NCI-H1436 treated with DMSO at 0.1 percent for 48 hours (cell line): ENCODE results near the gene KHNYN.
"Not testable (repeated sequence)": the region's sequence is repeated elsewhere in the genome, so short reads cannot be mapped to it uniquely, and the experiment has no call there.

ENCODE experiments used
- DNase-seq: peaks from one replicate; lab custom pipeline; 2025; lab: John Stamatoyannopoulos, UW

KHNYN gene

GRCh38 chr14:24437736-24438067, 7.9 kb downstream of the KHNYN start:
- no peak for DNase-seq

- DNase-seq = no peak
These were observed 8.7 kb downstream of the KHNYN start for GRCh38 chr14:24438223-24439097.

DNA sequence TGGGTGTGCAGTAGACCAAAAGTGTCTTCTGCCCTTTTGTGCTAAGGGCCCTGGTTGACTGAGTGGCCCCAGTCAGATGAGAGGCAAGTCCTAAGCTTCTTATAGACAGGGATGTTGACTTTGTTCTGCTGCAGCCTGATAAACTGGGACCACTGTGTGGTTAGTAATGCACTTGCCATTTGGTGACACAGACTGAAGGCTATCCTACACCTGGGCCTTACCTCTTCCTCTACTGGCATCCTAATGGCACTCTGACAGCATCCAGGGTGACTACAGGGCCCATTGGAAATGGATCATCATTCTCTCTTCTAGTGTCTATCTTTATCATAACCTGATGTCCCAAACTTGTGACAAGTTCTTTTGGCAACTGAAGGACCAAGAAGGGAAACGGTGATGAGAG, 9.5 kb downstream of the KHNYN start:
- DNase-seq = no peak

DNA sequence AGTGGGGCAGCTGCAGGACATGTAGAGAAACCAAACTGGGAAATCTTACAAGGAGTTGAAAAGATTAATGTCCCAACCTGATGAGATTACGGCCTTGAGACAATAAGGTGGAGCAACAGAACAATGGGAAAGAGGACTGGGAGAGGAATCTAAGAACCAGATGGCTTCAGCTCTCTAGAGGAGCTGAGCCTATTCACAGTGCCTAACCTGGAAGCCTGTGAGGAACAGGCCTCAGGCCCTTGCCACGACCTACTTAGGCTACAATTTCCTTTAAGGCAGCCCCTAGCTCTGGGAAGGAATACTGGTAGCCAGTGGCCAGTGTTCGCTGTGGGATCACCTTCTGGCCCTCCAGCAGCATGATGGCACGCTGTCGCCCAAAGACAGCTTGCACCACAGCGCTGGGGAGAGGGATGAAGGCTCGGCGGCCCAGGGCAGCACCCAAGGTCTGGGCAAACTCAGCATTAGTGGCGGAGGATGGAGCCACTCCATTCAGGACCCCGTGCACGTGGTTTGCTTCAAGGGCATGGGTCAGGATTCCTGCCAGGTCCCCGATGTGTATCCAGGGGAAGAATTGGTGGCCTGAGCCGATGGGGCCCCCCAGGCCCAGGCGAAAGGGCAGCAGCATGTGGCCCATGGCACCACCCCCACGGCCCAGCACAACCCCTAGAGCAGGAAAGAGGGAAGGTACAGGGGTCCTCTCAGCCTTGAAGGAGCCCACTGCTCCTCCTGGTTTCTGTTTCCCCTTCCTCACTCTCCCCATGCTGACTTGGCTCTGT, 10.3 kb downstream of the KHNYN start:
- DNase-seq = no peak

DNA sequence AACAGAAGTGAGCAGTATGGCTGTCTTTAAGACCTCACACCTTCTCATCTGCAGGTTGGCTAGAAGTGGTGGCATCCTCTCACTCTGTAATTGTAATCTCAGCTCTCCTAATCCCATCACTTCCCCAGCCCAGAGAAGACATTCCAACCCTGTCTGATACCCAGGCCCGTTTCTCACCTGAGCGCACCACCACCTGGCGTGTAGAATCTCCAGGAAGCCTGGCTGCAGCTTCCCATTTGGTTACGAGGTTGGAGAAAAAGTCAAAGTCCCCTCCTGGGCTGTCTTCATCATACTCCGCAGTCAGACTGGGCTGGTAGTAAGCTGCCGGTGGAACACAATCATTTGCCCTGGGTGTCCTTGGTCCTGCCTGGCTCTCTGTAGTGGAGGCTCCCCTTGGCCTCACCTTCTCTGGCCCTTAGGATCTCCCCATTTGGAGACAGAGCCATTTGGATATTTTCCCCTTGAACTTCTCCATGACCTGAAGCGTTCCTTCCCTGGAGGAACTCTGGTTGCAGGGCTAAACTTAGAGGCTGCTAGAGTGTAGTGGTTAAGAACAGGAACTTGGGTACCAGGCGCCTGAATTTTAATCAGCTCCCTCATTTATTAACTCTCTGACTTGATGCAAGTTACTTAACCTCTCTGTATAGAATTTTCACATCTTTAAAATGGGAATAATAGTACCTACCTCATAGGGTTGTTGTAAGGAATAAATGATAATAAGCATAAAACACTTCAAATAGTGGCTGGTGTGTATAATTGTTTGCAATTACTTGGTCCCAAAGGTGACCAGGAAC, 11.0 kb downstream of the KHNYN start:
- DNase-seq = no peak

DNA sequence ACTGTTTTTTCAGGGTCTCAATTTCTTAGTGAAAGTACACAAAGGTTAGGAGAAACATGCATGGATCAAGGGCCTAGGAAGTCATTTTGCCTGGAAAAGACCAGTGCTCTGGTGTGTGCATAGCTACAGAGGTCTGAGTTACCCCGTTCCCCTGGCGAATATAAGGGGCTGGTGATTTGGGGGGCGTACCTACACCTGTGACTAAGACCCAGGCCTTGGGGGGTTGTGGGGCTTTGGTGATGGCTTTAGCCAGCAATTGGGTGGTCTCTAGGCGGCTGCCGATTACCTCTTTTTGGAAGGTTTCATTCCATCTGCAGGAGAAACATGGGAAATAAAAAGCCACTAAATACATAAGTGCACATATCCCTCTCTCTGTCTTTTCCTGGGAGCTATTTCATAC, 11.7 kb downstream of the KHNYN start:
- no peak for DNase-seq

GRCh38 chr14:24441904-24442239, 12.1 kb downstream of the KHNYN start:
- DNase-seq = no peak

DNA sequence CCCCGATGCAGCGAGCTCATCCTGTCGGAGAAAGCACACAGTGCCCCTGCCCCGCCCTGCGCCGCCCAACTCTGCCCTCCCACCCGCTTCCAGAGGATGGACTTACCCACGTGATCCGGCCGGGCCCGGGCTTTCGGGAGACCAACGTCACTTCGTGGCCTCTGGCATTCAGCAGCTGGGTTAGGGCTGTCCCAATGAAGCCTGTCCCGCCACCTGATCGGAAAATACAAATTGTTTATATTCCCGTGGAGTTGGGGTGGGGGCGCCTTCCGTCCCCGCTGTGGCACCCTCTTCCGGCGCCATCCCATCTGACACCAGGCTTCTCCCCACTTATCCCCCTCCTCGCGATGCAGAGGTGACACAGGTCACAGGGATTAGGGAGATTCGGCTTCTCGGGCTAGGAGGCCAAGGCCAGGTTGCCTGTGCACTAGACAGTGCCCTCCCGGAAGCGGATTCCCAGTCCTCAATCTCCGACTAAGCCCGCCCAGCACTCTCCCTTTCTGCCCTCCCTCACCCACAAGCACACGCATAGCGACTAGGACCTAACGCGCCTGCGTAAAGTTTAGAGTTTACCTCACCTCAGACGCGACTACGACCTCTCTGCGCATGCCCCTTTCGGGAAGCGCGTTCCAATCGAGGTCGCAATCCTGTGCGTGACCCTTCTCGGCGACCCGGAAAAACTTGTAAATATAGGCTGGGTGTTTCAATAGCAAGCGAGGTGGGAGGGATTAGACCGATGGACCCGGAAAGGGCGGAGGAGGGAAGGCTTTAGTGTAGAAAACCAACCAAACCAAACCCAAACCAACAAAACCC, 12.7 kb downstream of the KHNYN start, which contains the start of gene SDR39U1:
TSS of gene SDR39U1 (minus strand) at position 537 of the 813 bp plus-strand sequence. CDS start at position 530, 7 bp downstream.
- peak; percentile 95 for DNase-seq

DNA sequence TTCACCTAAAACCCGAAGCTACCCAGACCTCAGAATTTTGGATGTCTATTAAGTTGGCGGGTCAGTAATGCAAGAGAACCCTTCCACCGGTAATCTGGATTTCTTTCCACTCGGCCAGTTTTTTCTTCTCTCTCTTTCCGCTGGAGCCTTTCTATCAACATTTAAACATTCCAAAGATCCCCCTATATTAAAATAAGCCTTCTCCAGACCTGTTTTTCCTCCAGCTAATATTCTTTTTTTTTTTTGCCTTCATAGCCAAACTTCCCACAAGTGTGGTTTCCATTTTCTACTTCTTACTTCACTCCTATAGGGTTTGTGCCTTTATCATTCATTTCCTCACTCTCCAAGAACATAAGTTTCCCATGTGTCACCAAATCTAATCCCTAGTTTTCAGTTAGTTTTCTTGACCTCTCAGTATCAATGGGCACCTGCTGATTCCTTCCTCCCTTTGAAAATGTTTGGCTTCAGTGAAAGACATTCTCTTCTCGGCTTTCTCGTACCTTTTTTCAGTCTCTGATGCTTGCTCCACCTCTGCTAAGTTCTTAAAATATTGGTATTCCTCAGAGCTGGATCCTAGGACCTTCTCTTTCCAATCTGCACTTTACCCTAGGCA, 13.4 kb downstream of the KHNYN start:
- DNase-seq = no peak

- not testable (repeated sequence) for DNase-seq
These were observed 21.1 kb downstream of the KHNYN start for GRCh38 chr14:24450828-24451227.

DNA sequence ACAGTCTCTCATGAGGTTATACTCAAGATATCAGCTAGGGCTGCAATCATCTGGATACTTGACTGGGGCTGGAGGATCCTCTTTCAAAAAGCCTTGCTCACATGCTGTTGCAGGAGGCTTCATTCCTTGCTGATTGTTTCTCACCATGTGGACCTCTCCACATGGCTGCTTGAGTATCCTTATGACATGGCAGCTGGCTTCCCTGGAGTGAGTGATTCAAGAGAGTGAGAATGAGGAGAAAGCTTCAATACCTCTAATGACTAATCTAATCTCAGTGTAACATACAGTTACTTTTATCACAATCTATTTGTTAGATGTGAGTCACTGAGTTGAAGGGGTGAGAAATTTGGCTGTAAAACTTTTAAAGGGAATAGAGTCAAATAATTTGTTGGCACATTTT, 27.2 kb downstream of the KHNYN start:
- no peak for DNase-seq

- DNase-seq = no peak
These were observed 29.0 kb downstream of the KHNYN start for GRCh38 chr14:24458736-24459135.

- DNase-seq = no peak
These were observed 29.6 kb downstream of the KHNYN start for GRCh38 chr14:24459331-24459730.

GRCh38 chr14:24461336-24461735, 31.6 kb downstream of the KHNYN start:
- no peak for DNase-seq

GRCh38 chr14:24463017-24463883, 33.5 kb downstream of the KHNYN start:
- no peak for DNase-seq

DNA sequence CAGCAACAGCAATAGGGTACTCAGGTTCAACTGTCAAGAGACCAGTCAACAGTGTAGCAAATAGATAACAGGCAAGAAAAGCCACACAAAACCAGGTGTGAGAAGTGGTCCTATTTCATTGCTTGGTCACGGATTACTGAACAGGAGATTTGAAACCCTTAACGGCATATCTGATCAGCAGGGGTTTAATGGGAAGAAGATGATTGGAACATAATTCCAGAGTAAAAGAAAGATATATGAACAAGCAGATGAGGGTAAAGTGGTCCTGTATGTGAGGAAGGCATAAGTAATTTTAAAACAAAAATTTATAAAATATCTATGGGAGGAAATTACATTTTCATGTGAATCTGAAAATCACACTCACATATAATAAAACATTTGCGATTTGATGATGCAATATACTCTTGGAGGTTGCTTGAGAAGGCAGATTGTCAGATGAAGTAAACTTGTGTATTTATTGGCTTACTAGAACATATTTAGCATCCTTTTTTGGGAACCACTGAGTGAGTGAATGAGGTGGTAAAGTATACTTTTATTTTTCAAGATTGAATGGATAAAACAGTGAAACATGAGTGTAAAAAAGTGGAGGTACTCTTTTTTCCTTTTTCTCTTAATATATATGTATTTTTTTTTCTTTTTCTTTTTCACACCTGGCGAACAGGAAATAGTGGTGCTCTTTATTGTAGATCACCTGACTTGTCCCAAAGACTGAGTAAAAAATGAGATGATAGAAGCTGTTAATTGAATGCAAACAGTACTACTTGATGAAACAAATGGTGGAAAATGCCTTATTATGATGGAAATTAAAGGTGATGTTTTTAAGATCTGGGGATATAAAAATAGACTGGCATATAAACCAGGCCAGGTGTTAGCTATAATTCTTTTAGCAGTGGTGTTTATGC, 34.4 kb downstream of the KHNYN start:
- no peak for DNase-seq

GRCh38 chr14:24465368-24465767, 35.6 kb downstream of the KHNYN start:
- no peak for DNase-seq

DNA sequence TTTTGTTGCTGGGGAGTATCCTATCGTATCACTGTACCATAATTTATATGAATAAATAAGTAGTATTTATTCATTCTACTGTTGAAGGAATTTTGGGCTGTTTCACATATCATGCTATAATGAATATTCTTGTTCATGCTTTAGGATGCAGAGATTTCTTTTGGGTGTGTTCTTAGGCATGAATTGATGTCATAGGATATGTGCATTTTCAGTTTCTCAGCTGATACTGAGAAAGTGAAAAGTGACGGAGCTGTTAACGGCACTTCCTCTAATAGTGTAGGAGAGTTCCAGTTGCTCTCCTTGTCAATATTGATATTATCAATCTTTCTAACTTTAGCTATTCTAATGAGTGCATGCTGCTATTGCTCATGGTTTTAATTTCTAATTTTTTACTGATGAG, 36.1 kb downstream of the KHNYN start:
- DNase-seq = no peak

GRCh38 chr14:24470450-24470849, 40.7 kb downstream of the KHNYN start:
- DNase-seq = not testable (repeated sequence)
